Progenitor cell of endocrine pancreas (in vitro differentiated cells): ENCODE results near the gene PELI3. TPM values are rescaled to one million over a fixed set of nuclear protein-coding genes. Genes with fewer than 3 reads are reported as not detected.

ENCODE experiments used
- DNase-seq: peaks from one replicate; pipeline ENCODE4 v3.0.0; 2021; ENCODE audit warnings: low spot score; ENCODE audit not compliant: unreplicated experiment
- H3K27ac Mint-ChIP-seq: 2 replicates; pipeline ENCODE4 v1.8.0; 2021; ENCODE audit warnings: mild to moderate bottlenecking, moderate library complexity, mixed read lengths
- H3K27me3 Mint-ChIP-seq: 2 replicates; pipeline ENCODE4 v1.8.0; 2021; ENCODE audit warnings: mixed read lengths
- H3K36me3 Mint-ChIP-seq: 2 replicates; pipeline ENCODE4 v1.8.0; 2022; ENCODE audit warnings: mixed read lengths; ENCODE audit not compliant: insufficient read depth
- H3K4me1 Mint-ChIP-seq: 2 replicates; pipeline ENCODE4 v1.8.0; 2021; ENCODE audit warnings: low read depth, mixed read lengths
- H3K4me3 Mint-ChIP-seq: 2 replicates; pipeline ENCODE4 v1.8.0; 2021; ENCODE audit warnings: low read depth, mild to moderate bottlenecking, moderate library complexity, mixed read lengths
- H3K9me3 Mint-ChIP-seq: 2 replicates; pipeline ENCODE4 v1.8.0; 2021; ENCODE audit warnings: low read depth, mixed read lengths
- CTCF ChIP-seq: fragments of 200-600 bp; sonication (generic); IDR thresholded peaks from one replicate; pipeline ENCODE4 v1.5.0; 2021; ENCODE audit warnings: antibody characterized with exemption, mild to moderate bottlenecking; ENCODE audit not compliant: unreplicated experiment
- total RNA-seq: library from RNA; stranded (reverse); gene quantifications from 2 replicates; pipeline ENCODE4 v1.2.1, GENCODE V29; 2021

PELI3 gene
- total RNA-seq, 1 donor from 2014 or later = 17.8 TPM

GRCh38 chr11:66493130-66493529 lies 26.4 kb downstream of the PELI3 start:
- peaks cover 12% of the 10 kb centered on the region for H3K36me3 Mint-ChIP-seq
- H3K4me3 Mint-ChIP-seq = no peak overlapping the region
- no peaks in the 10 kb centered on the region for H3K4me1 Mint-ChIP-seq
- H3K27ac Mint-ChIP-seq = no peak overlapping the region
- H3K9me3 Mint-ChIP-seq = no peaks in the 10 kb centered on the region
- no peaks in the 10 kb centered on the region for H3K27me3 Mint-ChIP-seq
- no peak for TF ChIP-seq CTCF
- no peak for DNase-seq

DNA sequence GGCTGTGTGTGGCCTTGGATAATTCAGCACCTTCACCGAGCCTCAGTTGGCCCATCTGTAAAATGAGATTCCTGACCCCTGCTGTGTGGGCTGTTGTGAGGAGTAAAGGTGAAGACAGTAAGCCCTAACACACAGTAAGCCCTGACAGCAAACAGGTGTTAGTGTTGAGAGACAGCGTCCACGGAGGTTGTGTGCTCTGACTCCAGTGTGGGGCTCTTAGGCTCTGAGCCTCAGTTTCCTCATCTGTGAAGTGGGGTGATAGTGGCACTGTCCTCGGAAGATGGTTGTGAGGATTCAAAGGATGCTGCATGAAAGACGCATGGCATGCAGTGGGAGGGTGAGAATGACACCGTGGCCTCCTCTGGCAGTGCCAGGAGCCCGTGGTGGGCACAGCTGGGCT lies 27.8 kb downstream of the PELI3 start:
- Mint-ChIP-seq H3K4me3 (no peak overlapping the region), H3K27me3 (no peaks in the 10 kb centered on the region), H3K9me3 (no peaks in the 10 kb centered on the region), H3K36me3 (peaks cover 14% of the 10 kb centered on the region), H3K4me1 (no peaks in the 10 kb centered on the region), H3K27ac (no peak overlapping the region)
- no peak for TF ChIP-seq CTCF
- no peak for DNase-seq

DNA sequence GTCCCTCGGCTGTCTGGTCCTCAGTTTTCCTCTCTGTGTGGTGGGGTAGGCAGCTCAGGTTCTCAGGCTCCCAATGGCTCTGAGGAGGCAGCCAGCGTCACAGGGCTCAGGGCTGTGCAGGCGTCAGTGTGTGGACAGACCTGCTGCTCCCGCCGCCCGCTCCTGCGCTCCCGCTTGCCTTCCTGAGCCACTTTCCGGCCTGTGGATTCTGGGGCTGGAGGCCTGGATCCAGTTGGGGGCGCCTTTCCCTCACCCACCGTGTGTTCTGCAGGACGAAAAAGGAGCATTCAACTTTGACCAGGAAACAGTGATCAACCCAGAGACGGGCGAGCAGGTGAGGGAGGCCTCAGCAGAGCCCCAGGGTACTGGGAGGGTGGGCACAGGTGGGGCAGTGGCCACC lies 28.2 kb downstream of the PELI3 start:
- H3K4me1 Mint-ChIP-seq = no peaks in the 10 kb centered on the region
- no peaks in the 10 kb centered on the region for H3K27me3 Mint-ChIP-seq
- DNase-seq = no peak
- H3K9me3 Mint-ChIP-seq = no peaks in the 10 kb centered on the region
- no peak overlapping the region for H3K27ac Mint-ChIP-seq
- peaks cover 14% of the 10 kb centered on the region for H3K36me3 Mint-ChIP-seq
- H3K4me3 Mint-ChIP-seq = no peak overlapping the region
- TF ChIP-seq CTCF = no peak

- Mint-ChIP-seq H3K4me1 (no peaks in the 10 kb centered on the region), H3K27ac (no peak overlapping the region), H3K9me3 (no peaks in the 10 kb centered on the region), H3K4me3 (no peak overlapping the region), H3K36me3 (peaks cover 14% of the 10 kb centered on the region), H3K27me3 (no peaks in the 10 kb centered on the region)
- TF ChIP-seq CTCF = peak; percentile 48
- DNase-seq = no peak
Observed at GRCh38 chr11:66495401-66495854, 28.7 kb downstream of the PELI3 start.

DNA sequence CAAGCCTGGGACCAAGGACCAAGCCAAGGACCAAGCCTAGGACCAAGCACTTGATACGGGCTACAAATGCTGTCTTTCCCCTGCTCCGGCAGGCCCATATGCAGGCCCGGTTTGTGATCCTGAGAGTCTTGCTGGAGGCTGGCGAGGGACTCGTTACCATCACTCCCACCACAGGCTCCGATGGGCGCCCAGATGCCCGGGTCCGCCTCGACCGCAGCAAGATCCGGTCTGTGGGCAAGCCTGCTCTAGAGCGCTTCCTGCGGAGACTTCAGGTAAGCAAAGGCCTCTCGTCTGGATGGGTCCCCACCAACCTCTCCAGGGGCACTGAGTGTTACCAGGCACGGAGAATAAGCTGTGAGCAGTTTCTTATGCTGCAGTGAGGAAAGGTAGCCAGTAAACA lies 30.5 kb downstream of the PELI3 start:
- DNase-seq = no peak
- H3K4me1 Mint-ChIP-seq = no peaks in the 10 kb centered on the region
- H3K27me3 Mint-ChIP-seq = no peaks in the 10 kb centered on the region
- H3K9me3 Mint-ChIP-seq = no peaks in the 10 kb centered on the region
- TF ChIP-seq CTCF = no peak
- H3K36me3 Mint-ChIP-seq = peaks cover 19% of the 10 kb centered on the region
- no peak overlapping the region for H3K27ac Mint-ChIP-seq
- H3K4me3 Mint-ChIP-seq = no peak overlapping the region

GRCh38 chr11:66498506-66498905 lies 31.8 kb downstream of the PELI3 start:
- peaks cover 16% of the 10 kb centered on the region for H3K36me3 Mint-ChIP-seq
- no peak for TF ChIP-seq CTCF
- no peak for DNase-seq

More at GRCh38 chr11:66498506-66498905, 31.8 kb downstream of the PELI3 start:
- Mint-ChIP-seq H3K9me3 (no peaks in the 10 kb centered on the region), H3K27me3 (no peaks in the 10 kb centered on the region), H3K27ac (no peak overlapping the region), H3K4me3 (no peak overlapping the region), H3K4me1 (no peaks in the 10 kb centered on the region)
